CD4-positive, alpha-beta T cell treated with Interleukin-1 beta for 1 hour (primary cell): ENCODE data around the gene ABHD12.

Experiments used
- DNase-seq, 2 donors: peaks; one replicate each; pipeline ENCODE4 v3.0.0-alpha.2; 2020 to 2022

Gene ABHD12

GRCh38 chr20:25254986-25255680, 135.5 kb downstream of the ABHD12 start:
- no peak for DNase-seq

GRCh38 chr20:25254571-25254970, 136.1 kb downstream of the ABHD12 start:
- no peak for DNase-seq

- DNase-seq, result no peak
Observed at GRCh38 chr20:25253606-25254275, 136.9 kb downstream of the ABHD12 start.

- DNase-seq, result no peak
Observed at GRCh38 chr20:25252686-25253421, 137.8 kb downstream of the ABHD12 start.

- no peak for DNase-seq
Observed at GRCh38 chr20:25252230-25252651, 138.4 kb downstream of the ABHD12 start.

- no peak for DNase-seq
Observed at GRCh38 chr20:25251558-25251957, 139.1 kb downstream of the ABHD12 start.

GRCh38 chr20:25251019-25251418, 139.6 kb downstream of the ABHD12 start:
- DNase-seq, result no peak

GRCh38 chr20:25250508-25250907, 140.1 kb downstream of the ABHD12 start:
- no peak for DNase-seq
